ENCODE results near the gene CD6.

The CD6 gene

GRCh38 chr11:60924906-60925853, 46.3 kb upstream of the CD6 start:
- TF ChIP-seq REST (IDR thresholded peaks at IDR 0.05; ENCODE audit: insufficient read depth in 1 of 2, low read depth in 2 of 2, low read length in 2 of 2) (no peak), SIN3A (IDR thresholded peaks at IDR 0.05; ENCODE audit: borderline replicate concordance, insufficient read depth, low read length) (no peak), POLR2AphosphoS5 (IDR thresholded peaks at IDR 0.05; ENCODE audit: low read depth, low read length) (no peak), TAF1 (IDR thresholded peaks at IDR 0.05; ENCODE audit: borderline replicate concordance, insufficient read depth, low read length) (no peak), FOXP2 (optimal IDR thresholded peaks at IDR 0.05; ENCODE audit: borderline replicate concordance, extremely low read depth, extremely low read length, insufficient read depth) (no peak)

GRCh38 chr11:60925868-60926267, 45.6 kb upstream of the CD6 start:
- no peak for TF ChIP-seq FOXP2 (optimal IDR thresholded peaks at IDR 0.05; ENCODE audit: borderline replicate concordance, extremely low read depth, extremely low read length, insufficient read depth)
- no peak for TF ChIP-seq SIN3A (IDR thresholded peaks at IDR 0.05; ENCODE audit: borderline replicate concordance, insufficient read depth, low read length)
- no peak for TF ChIP-seq TAF1 (IDR thresholded peaks at IDR 0.05; ENCODE audit: borderline replicate concordance, insufficient read depth, low read length)
- no peak for TF ChIP-seq REST (IDR thresholded peaks at IDR 0.05; ENCODE audit: insufficient read depth in 1 of 2, low read depth in 2 of 2, low read length in 2 of 2)
- no peak for TF ChIP-seq POLR2AphosphoS5 (IDR thresholded peaks at IDR 0.05; ENCODE audit: low read depth, low read length)

GRCh38 chr11:60926500-60926899, 45.0 kb upstream of the CD6 start:
- TF ChIP-seq REST (IDR thresholded peaks at IDR 0.05; ENCODE audit: insufficient read depth in 1 of 2, low read depth in 2 of 2, low read length in 2 of 2) (no peak), SIN3A (IDR thresholded peaks at IDR 0.05; ENCODE audit: borderline replicate concordance, insufficient read depth, low read length) (no peak)

GRCh38 chr11:60927061-60927592, 44.4 kb upstream of the CD6 start:
- no peak for TF ChIP-seq REST (IDR thresholded peaks at IDR 0.05; ENCODE audit: insufficient read depth in 1 of 2, low read depth in 2 of 2, low read length in 2 of 2)
- no peak for TF ChIP-seq POLR2AphosphoS5 (IDR thresholded peaks at IDR 0.05; ENCODE audit: low read depth, low read length)
- no peak for TF ChIP-seq FOXP2 (optimal IDR thresholded peaks at IDR 0.05; ENCODE audit: borderline replicate concordance, extremely low read depth, extremely low read length, insufficient read depth)
- no peak for TF ChIP-seq SIN3A (IDR thresholded peaks at IDR 0.05; ENCODE audit: borderline replicate concordance, insufficient read depth, low read length)
- no peak for TF ChIP-seq TAF1 (IDR thresholded peaks at IDR 0.05; ENCODE audit: borderline replicate concordance, insufficient read depth, low read length)

All from PFSK-1 (cell line).